Left ventricle myocardium superior (tissue), 1 donor: Measurements from ENCODE around the gene SYPL1. TPM values are rescaled to one million over a fixed set of nuclear protein-coding genes. Genes with fewer than 3 reads are reported as not detected.
A peak's percentile ranks its signal among the peaks of the same experiment; 100 is the strongest.

Experiments used
- ATAC-seq: fragments of 200-7000 bp; cut with Tn5 transposase; one replicate; pipeline ENCODE4 v1.9.1; 2020; ENCODE audit warnings: mild to moderate bottlenecking, moderate library complexity
- DNase-seq: peaks from one replicate; pipeline ENCODE4 v3.0.0-alpha.2; 2020
- intact Hi-C: fragments of 100-400 bp; cut with micrococcal nuclease; formaldehyde crosslinking; loops from one replicate; pipeline ENCODE4 v1.11.0; 2022
- total RNA-seq: library from RNA; stranded (reverse); fragmentation: NEBNext Ultra II Directional; extraction: Animal tissue kit (Norgen Biotek cat#: 25700); gene quantifications from one replicate; pipeline ENCODE4 v1.2.1, GENCODE V29; 2021
- donor health status: DM: no; HTN: yes; CAD: no; lungs with severe emphysema.

The SYPL1 gene
- total RNA-seq, 1 donor from 2014 or later, result 96.3 TPM

DNA sequence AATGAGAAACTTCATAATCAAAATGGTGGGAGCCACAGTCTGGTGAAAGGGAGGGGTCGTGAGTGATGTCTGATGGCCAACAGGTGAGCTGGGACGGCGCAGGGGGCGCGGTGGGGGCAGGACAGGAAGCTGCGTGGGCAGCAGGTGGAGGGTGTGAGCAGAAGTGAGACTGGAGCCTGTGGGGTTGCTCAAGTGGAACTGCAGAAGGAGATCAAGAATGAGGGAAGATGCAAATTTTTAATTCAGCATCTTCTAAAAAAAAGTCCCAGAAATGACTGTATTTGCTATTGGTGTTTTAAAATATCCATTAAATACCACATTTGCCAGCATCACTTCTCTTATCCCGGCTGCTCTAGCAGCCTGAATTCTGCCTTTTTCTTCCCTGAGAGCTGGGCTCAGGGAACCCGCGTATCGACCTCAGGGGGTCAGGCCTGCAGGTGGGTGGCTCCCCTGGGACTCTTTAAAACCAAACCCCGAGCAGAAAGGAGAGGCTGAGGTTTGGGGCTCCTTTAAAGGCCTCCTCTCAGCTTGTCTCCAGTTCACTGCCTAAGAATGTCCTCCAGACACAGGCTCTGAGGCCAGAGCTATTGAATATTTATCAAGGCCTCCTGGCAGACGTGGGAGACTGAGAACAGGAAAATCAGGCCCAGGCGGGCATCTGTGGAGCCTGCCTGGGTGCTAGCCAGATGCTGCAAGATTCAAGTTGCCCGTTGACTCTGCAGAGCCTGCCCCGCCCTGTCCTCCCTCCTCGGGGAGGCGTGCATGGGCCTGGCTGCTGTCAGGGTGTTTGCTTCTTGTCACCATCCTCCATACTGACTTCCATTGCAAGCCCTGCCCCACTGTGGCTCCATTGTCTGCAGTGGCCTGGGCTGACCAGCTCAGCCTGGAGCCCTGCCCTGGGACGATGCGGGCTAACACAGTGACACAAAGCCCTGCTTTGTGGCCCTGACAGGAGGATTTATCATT is 53.9 kb downstream of the SYPL1 start:
- peak; percentile 45 for ATAC-seq
- intact Hi-C loops, result loop anchor here (2.0 kb wide), 1 partner anchor 97 kb away; no protein-coding TSS in a partner anchor
- no peak for DNase-seq

DNA sequence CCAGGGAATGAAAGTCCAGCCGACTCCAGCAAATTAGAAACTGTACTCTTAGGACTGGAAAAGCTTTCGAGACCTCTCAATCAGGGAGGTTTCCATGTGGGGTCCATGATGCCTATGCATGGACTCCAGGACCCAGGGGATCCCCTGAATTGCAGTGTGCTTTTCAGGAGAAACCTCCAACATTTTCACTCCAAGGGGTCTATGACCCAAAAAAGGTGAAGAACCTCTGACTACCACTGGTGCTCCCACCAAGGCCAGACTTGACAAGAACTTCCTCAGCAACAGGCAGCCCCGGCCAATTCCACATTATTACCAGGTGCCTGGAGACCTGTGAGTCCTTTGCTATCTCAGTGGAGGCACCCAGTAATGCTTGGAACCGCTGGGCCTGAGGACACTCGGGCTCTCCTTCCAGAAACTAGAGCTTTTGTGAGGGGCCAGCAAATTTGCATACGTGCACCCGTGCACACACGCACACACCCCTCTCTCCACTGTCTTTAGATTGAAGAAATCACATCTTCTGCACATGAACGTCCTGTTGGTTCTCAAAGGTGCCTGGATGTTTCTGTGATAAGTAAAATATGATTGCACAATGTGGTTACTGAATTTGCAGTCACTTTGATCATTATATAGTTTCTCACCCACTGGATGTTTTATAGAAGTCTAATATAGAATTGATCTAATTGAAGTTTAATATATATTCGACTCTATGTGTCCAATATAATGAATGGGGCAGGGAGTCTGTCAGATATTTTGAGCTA is 54.7 kb downstream of the SYPL1 start:
- DNase-seq (no peak), ATAC-seq (no peak)
- intact Hi-C loops, result loop anchor here (2.0 kb wide), 1 partner anchor 97 kb away; no protein-coding TSS in a partner anchor

DNA sequence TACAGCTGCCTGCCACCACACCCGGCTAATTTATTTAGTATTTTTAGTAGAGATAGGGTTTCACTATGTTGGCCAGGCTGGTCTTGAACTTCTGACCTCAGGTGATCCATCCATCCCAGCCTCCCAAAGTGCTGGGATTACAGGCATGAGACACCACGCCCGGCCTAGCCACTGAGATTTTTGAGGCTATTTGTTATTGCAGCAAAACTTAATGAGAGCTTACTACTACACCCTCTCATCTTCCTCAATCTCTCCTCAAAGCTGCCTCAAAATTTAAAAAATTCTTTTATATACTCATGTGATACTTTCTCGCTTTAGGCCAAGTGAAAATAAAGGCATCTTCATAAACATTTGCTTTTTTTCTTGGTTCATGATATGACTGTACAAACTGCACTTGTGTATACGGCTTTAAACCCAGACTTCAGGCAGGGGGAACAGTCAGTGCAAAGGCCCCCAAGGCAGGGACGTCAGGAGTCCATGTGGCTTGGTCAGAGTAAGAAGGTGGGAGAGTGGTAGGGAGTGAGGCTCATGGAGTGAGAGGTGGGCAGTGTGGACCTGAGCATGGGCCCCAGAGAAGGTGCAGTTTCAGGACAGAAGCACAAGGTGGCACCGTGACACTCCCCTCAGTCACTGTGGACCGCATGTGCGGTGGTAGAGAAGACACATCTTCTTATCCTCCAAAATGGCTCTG is 55.5 kb downstream of the SYPL1 start:
- ATAC-seq (peak; percentile 93), DNase-seq (peak; percentile 72)
- intact Hi-C loops, result loop anchor here (2.0 kb wide), 1 partner anchor 98 kb away; no protein-coding TSS in a partner anchor

DNA sequence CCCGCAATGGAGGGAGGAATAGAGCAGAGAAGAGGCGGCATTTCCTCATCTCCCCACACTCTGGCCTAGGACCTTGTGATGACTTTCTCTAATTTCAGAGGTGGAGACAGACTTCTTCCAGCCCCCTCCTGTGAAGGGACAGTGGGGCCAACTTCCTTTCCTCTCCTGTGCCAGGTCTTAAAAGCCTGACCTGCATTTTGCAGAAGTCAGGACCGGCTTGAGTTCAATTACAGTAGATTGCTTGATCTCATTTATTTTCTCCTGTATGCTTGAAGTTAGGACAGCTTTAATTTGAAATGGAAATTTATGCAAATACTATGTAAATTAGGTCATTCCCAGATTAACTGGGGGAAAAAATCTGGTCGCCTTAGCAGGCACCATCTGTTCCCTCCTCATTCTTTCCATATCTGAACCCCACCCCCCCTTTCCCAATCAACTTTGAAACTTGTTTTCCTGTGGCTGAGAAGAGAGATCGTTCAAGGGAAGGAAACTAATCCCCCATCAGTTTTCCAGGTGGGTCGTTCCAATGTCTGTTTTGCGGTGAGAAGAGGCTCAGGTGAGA is 57.1 kb downstream of the SYPL1 start:
- no peak for ATAC-seq
- intact Hi-C loops, result no loop called here
- DNase-seq, result no peak

DNA sequence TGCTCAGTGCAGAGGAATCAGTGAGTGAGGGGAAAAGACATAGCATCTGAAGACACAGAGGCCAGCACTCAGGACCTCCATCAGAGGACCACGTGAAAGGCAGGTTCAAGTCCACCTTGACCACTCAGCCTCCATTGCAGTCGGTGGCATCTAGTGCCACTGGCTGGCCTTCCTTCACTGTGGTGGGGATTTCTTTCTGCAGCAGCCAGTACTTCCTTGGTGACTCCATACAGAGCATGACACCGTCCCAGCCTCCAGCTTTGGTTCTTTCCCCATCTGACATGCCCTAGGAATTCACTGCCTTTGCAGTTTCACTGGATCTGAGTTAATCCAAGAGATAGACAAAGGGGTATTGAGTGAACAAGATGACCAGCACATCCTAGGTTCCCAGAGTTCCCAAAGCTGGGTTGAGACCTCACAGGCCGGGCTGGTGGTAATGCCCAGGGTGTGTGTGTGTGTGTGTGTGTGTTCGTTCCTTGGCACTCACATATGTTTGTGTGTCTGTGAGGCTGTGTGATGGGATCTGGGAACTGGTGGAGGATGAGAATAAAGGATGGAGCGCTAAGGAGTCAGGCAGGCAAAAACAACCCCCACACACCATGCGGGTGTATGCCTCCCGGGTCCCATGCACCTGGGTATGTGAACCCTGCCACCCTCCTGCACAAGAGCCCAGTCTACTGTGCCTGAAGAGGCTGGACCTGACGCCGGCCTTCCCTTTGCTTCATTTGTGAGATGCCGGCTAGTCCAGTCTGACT is 57.8 kb downstream of the SYPL1 start:
- no peak for ATAC-seq
- intact Hi-C loops, result no loop called here
- DNase-seq, result no peak

DNA sequence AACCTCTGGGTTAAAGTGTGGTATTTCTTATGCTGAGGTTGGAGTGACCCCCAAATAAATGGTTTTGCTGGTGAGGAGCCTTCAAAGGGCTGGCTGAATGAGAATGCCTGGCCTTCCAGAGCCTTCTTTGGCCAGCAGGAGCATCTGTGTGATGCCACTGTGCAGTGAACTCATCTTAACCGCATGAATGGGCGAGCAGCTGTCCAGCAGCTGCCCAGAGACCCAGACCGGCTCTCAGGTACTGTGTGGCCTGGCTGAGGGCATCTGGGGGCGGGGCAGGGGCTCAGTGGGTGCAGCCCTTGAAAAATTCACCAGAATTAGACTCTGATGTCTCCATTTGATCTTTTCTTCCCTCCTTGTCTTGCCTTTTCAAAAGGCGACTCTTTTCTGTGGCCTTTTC is 59.0 kb downstream of the SYPL1 start:
- no peak for DNase-seq
- intact Hi-C loops, result no loop called here
- ATAC-seq, result no peak

DNA sequence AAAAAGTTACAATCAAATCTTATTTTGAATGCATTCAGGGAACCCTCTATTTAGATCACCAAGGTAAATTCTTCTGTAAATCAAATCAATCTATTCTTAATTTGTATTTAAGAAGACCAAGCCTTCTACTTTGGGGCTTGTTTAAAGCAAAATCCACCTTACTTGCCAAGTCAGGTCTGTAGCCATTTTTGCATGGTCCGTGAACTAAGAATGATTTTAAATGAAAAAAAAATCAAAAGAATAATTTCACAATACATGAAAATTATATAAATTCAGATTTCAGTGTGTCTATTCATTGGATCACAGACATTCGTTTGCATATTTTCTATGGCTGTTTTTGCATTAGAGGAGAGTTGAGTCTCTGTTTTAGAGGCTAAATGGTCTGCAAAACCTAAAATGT is 59.4 kb downstream of the SYPL1 start:
- no peak for DNase-seq
- intact Hi-C loops, result no loop called here
- no peak for ATAC-seq

DNA sequence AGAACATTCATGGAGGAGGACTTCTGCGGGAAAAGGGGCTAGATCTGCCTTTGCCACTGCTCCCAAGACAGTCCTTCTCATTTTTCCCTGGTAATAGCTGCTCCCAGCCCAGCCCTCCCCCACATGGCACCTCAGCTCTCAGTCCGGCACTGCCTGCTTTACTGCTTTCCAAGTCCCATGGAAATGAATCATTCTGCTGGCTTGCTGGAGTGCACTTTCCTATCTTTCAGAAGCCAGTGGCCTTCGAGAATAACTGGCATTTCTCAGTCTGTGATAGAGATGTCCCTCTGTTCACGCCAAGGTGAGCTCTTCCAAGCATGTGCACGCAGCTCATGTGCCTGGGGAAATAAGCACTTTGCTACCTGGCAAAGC is 61.4 kb downstream of the SYPL1 start:
- DNase-seq (no peak), ATAC-seq (peak; percentile 70)
- intact Hi-C loops, result no loop called here

DNA sequence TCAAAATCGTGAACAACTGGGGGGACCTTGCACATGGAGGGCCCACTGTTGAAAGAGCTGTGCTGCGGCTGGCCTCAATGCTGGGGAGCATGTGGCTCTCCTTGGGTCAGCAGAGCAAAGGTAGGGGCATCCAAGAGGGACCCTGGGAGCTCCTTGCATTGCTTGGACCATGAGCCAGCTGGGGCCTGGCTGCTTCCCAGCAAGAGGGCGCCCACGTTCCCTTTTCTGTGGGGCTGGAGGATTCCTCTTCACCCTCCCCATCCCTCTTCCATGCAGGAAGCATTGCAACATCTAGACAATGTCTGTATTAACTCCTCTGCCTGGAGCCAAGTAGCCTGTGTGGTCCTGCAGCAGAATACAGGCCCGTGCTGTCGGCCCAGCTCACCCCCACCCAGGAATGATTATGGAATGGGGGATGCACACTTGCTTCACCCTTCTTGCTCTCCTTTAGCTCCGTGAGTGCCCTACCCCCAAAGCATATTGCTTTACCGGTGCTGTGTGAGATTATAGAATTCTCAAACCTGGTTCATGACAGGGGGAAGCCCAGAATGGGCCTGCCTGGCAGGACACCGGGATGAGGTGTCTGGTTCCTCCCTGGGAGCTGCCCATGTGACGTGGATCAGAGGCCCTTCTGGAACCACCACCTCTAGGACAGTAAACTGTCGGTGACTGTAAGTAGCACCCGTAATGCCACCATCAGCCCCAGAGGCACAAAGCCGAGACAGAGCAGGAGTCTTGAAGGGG is 61.9 kb downstream of the SYPL1 start:
- DNase-seq (no peak), ATAC-seq (peak; percentile 31)
- intact Hi-C loops, result no loop called here

DNA sequence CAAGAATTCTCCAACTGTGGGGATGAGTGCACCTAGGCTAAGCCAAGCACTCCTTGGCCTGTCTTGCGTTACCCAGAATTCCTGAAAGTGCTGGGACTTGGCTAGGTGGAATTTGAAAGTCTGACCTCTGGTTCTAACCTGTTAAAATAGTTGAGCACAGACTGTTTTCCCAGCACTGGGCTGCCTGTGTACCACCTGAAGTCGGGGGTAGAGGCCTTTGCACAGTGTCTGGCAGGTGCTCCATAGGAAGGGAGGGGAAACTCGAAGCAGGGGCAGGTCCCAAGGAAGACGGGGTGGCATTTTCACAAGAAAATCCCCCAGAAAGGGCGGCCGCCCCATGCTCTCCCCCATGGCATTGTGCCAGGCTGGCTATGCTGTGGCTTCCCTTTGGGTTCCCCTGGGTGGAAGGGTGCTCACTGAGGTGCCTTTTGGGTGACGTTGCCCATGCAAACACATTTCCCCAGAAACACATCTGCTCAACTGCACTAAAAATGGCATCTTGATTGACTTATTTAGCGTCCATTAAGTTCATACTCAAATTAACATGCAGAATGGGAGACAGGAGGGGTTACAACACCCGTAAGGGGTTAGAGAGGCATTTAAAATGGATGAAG is 62.9 kb downstream of the SYPL1 start:
- intact Hi-C loops, result loop anchor here (10.0 kb wide), 1 partner anchor 294 kb away; no protein-coding TSS in a partner anchor
- ATAC-seq (no peak), DNase-seq (no peak)

DNA sequence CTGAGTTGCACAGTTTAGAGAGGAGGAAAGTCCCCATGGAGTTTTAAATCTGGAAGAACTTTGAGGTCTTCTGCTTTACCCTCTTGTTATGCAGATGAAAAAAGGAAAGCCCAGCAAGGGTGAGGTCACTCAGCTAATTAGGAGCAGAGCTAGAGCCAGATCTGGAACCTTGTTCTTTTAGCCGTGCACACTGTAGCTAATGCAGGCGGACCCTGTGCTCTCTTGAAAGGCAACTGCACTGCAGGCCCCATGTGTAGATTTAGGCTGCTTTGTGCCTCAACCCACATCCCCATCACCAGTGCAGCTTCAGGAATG is 63.4 kb downstream of the SYPL1 start:
- ATAC-seq, result no peak
- intact Hi-C loops, result loop anchor here (10.0 kb wide), 1 partner anchor 294 kb away; no protein-coding TSS in a partner anchor
- no peak for DNase-seq

DNA sequence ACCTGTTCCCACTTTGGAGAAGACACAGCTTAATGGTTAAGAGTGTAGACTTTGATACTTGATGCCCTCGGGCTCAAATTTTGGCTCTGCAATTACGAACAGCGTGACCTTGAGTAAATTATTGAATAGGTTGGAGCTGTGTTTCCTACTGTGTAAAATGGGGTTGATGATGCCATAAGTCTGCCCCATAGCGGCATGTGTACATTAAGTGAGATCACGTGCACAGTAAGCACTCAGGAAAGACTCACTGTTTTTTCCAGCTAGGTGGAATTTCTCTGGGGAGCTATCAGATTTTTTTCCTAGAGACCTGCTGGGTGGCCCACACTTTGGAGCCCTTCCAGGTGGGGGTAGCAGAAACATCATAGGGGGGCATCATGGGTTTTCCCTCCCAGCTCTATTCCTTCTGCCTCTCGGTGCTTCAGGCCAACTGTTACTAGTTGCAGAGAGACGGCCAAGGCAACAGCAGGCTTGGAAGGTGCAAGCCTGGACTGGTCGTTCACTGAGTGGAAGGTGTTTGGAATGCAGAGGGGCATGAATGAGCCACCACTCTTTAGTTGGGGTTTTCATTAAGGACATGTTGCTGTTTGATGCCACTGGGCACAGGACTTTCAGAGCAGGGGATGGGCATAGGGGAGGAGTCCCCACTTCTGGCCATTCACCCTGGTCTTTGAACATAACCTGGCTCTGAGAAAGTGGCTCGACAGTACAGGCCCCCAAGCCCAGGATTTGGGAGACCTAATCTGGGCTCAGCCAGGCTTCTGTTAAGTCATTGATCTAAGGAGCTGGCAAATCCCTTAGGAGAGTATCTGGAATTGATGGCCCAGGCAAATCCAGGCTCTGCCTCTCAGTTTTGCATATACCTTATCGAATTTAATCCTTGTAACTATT is 64.0 kb downstream of the SYPL1 start:
- DNase-seq (no peak), ATAC-seq (no peak)
- intact Hi-C loops, result loop anchor here (10.0 kb wide), 1 partner anchor 293 kb away; no protein-coding TSS in a partner anchor

DNA sequence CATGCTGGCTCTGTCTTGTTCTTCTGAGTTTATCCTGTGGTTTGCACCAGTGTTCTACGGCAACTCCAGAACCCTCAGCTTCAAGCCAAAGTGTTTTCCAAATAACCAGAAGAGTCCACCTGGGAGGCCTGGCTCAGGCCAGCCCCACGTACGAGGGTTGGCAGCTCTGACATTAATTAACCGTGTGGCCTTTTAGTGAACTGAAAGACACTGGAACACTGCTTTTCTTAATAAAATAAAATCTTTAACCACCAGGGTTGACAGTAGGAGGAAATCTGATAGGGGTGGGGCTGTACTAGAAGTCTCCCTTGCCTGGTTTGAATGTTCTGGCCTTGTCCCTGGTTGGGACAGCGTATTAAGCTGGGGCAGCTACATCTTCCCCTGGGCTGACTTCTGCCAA is 64.9 kb downstream of the SYPL1 start:
- intact Hi-C loops, result loop anchor here (10.0 kb wide), 1 partner anchor 292 kb away; no protein-coding TSS in a partner anchor
- no peak for ATAC-seq
- DNase-seq, result no peak

DNA sequence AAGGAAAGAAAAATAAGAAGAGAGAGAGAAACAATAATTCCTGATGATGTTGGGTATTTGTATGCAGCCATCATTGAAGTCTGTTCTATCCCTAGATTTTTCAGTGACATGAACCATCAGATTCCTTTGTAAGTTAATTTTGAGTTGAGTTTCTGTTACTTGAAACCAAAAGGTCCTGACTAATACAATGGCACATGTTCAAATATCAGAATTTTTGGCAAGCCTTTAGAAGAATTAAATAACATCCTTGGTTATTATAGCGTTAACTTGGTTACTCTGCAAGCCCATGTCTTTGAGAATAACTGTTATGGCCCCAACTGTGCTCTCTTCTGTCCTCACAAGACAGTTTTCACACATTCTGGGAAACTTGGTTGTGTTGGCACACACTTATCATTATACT is 66.5 kb downstream of the SYPL1 start:
- ATAC-seq (no peak), DNase-seq (no peak)
- intact Hi-C loops, result loop anchor here (2.0 to 10.0 kb wide), 2 partner anchors 291 to 393 kb away; no protein-coding TSS in a partner anchor

DNA sequence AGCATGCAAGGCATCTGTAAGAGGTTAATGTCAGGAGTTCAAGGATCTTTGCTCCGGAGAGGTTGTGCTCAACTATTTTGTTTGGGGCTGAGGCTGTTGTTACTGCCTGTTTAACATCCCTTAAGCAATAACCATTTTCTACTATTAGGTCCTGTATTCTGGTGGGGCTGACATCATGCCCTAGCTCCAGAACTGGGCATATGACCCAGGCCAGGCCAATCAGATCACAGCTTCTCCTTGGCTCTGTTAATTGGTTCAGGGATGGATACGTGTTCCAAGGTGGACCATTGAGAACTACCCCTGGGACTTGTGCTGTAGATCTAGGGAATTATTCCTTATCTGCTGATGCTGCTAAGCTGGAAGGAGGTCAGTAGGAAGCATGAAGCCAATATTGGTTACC is 67.0 kb downstream of the SYPL1 start:
- intact Hi-C loops, result loop anchor here (2.0 to 10.0 kb wide), 2 partner anchors 290 to 392 kb away; no protein-coding TSS in a partner anchor
- ATAC-seq (no peak), DNase-seq (no peak)

DNA sequence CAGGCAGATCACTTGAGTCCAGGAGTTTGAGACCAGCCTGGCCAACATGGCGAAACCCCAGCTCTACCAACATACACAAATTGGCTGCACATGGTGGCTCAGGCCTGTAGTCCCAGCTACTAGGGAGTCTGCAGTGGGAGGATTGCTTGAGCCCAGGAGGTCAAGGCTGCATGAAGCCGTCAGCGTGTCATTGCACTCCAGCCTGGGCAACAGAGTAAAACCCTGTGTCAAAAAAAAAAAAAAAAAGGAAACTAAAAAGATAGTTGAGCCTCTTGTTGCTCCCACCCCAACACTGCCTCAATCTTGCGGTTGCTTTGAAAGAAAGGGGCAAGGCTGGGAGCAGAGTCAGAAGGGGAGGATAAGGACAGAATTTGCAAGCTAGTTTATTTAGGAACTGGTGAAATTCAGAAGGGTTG is 69.9 kb downstream of the SYPL1 start:
- no peak for ATAC-seq

More for the DNA sequence above, 69.9 kb downstream of the SYPL1 start:
- no peak for DNase-seq
- intact Hi-C loops, result loop anchor here (10.0 kb wide), 1 partner anchor 287 kb away; no protein-coding TSS in a partner anchor
